ENCODE data around the gene CREBL2. TPM values are rescaled to one million over a fixed set of nuclear protein-coding genes. Genes with fewer than 3 reads are reported as not detected.

CREBL2 gene
- total and polyA plus RNA-seq, 4 donors = 18.3 to 50.5 (median 27.6) TPM

DNA sequence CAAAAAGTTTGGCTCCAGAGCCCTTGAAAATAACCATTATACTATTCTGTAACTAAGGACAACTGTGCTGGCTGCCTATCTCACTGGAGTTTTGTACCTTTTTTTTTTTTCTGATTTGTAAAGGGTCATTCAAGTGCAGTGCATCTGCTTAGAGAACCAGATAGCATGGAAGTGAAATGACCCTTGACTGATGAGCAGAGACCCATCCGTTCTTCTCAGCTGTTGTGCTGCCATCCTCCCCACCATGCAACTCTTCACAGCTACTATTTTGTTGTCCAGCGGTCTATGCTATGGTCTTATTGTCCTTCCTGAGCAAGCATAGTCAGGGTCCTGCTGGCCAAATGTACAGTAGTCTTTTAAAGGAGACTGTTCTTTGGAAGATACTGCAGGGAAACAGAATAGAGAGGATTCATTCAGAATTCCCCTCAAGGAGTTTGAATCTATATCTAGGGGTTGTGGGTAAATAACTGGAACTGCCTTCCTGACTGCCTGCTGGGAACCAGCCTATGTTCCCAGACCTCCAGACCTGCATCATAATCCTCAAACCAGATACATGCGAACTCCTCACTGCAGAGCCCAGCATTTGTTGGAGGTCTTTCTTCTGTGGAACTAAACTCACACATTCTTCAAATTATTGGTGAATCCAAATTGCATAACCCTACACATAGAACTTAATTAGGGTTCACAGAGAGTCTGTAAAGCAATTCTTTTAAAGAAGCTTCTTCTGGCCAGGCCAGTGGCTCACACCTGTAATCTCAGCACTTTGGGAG lies 43.2 kb downstream of the CREBL2 start:
- ATAC-seq (ENCODE audit: insufficient read depth, low FRiP score) (no peak), DNase-seq (peak in 1 of 3 donors; percentile 13)
- Histone ChIP-seq H3K27ac (ENCODE audit: low read depth in 1 of 2, low read length in 1 of 2) (no peak overlapping the region), H3K4me1 (ENCODE audit: control insufficient read depth in 5 of 5, insufficient read depth in 5 of 5, low read length in 5 of 5) (peaks cover 0 to 6% (median 0%) of the 10 kb centered on the region in 5 donors), H3K4me3 (no peak overlapping the region), H3K9ac (ENCODE audit: insufficient read depth in 1 of 2, low read length in 2 of 2) (no peak overlapping the region), H3K27me3 (ENCODE audit: control insufficient read depth in 3 of 3, insufficient read depth in 3 of 3, low read length in 2 of 3) (no peaks in the 10 kb centered on the region), H3K9me3 (ENCODE audit: control insufficient read depth in 4 of 4, insufficient read depth in 3 of 4, low read length in 3 of 4) (no peaks in the 10 kb centered on the region), H3K36me3 (ENCODE audit: control insufficient read depth in 4 of 4, insufficient read depth in 4 of 4, low read length in 4 of 4) (no peaks in the 10 kb centered on the region)
- 90 to 92% methylated on average over 3 of the region's 3 CpGs for WGBS, 2 donors
- TF ChIP-seq, protein P1, sequence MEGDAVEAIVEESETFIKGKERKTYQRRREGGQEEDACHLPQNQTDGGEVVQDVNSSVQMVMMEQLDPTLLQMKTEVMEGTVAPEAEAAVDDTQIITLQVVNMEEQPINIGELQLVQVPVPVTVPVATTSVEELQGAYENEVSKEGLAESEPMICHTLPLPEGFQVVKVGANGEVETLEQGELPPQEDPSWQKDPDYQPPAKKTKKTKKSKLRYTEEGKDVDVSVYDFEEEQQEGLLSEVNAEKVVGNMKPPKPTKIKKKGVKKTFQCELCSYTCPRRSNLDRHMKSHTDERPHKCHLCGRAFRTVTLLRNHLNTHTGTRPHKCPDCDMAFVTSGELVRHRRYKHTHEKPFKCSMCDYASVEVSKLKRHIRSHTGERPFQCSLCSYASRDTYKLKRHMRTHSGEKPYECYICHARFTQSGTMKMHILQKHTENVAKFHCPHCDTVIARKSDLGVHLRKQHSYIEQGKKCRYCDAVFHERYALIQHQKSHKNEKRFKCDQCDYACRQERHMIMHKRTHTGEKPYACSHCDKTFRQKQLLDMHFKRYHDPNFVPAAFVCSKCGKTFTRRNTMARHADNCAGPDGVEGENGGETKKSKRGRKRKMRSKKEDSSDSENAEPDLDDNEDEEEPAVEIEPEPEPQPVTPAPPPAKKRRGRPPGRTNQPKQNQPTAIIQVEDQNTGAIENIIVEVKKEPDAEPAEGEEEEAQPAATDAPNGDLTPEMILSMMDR (IDR thresholded peaks at IDR 0.05; ENCODE audit: control extremely low read depth, extremely low read depth) = no peak

- Histone ChIP-seq H3K4me1 (ENCODE audit: control insufficient read depth in 5 of 5, insufficient read depth in 5 of 5, low read length in 5 of 5) (peaks cover 0 to 6% (median 0%) of the 10 kb centered on the region in 5 donors), H3K27me3 (ENCODE audit: control insufficient read depth in 3 of 3, insufficient read depth in 3 of 3, low read length in 2 of 3) (no peaks in the 10 kb centered on the region), H3K4me3 (no peak overlapping the region), H3K27ac (ENCODE audit: low read depth in 1 of 2, low read length in 1 of 2) (no peak overlapping the region), H3K9me3 (ENCODE audit: control insufficient read depth in 4 of 4, insufficient read depth in 3 of 4, low read length in 3 of 4) (no peaks in the 10 kb centered on the region), H3K9ac (ENCODE audit: insufficient read depth in 1 of 2, low read length in 2 of 2) (no peak overlapping the region), H3K36me3 (ENCODE audit: control insufficient read depth in 4 of 4, insufficient read depth in 4 of 4, low read length in 4 of 4) (no peaks in the 10 kb centered on the region)
- 74% methylated on average over 3 of the region's 3 CpGs for WGBS, 2 donors
- no peak for DNase-seq
- TF ChIP-seq, protein P1 (IDR thresholded peaks at IDR 0.05; ENCODE audit: control extremely low read depth, extremely low read depth) = no peak
- ATAC-seq (ENCODE audit: insufficient read depth, low FRiP score) = no peak
Measured at GRCh38 chr12:12660201-12660600, 48.5 kb downstream of the CREBL2 start.

- DNase-seq (no peak), ATAC-seq (ENCODE audit: insufficient read depth, low FRiP score) (no peak)
- TF ChIP-seq, protein P1 (IDR thresholded peaks at IDR 0.05; ENCODE audit: control extremely low read depth, extremely low read depth) = no peak
- Histone ChIP-seq H3K4me1 (ENCODE audit: control insufficient read depth in 5 of 5, insufficient read depth in 5 of 5, low read length in 5 of 5) (peaks cover 0 to 2% (median 0%) of the 10 kb centered on the region in 5 donors), H3K27me3 (ENCODE audit: control insufficient read depth in 3 of 3, insufficient read depth in 3 of 3, low read length in 2 of 3) (no peaks in the 10 kb centered on the region), H3K9me3 (ENCODE audit: control insufficient read depth in 4 of 4, insufficient read depth in 3 of 4, low read length in 3 of 4) (no peaks in the 10 kb centered on the region), H3K4me3 (no peak overlapping the region), H3K36me3 (ENCODE audit: control insufficient read depth in 4 of 4, insufficient read depth in 4 of 4, low read length in 4 of 4) (no peaks in the 10 kb centered on the region), H3K27ac (ENCODE audit: low read depth in 1 of 2, low read length in 1 of 2) (no peak overlapping the region), H3K9ac (ENCODE audit: insufficient read depth in 1 of 2, low read length in 2 of 2) (no peak overlapping the region)
- WGBS, 2 donors = 81 to 90% methylated on average over 7 of the region's 7 CpGs
Measured at GRCh38 chr12:12661086-12661856, 49.6 kb downstream of the CREBL2 start.
